ENCODE results near the gene MAP7.

DNA sequence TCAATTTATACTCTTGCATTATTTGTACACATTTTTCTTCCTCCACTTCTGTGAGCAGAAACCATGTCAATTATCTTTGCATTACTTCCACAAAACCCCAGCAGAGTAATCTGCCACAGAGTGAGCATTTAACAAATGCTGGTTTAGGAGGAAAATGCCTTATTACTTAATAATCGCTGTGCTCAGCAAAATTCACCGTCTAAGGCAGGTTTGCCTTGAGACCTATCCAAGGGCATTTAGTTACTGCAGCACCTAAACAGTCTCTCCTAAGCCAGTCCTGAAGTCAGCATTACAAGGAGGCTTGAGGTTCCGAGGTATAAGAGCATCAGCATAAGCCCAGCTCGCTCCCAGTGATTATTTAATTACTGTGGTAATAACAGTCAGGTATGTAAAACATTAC lies 28.3 kb downstream of the MAP7 start:
- TF ChIP-seq, protein P1, sequence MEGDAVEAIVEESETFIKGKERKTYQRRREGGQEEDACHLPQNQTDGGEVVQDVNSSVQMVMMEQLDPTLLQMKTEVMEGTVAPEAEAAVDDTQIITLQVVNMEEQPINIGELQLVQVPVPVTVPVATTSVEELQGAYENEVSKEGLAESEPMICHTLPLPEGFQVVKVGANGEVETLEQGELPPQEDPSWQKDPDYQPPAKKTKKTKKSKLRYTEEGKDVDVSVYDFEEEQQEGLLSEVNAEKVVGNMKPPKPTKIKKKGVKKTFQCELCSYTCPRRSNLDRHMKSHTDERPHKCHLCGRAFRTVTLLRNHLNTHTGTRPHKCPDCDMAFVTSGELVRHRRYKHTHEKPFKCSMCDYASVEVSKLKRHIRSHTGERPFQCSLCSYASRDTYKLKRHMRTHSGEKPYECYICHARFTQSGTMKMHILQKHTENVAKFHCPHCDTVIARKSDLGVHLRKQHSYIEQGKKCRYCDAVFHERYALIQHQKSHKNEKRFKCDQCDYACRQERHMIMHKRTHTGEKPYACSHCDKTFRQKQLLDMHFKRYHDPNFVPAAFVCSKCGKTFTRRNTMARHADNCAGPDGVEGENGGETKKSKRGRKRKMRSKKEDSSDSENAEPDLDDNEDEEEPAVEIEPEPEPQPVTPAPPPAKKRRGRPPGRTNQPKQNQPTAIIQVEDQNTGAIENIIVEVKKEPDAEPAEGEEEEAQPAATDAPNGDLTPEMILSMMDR (IDR thresholded peaks at IDR 0.05) = no peak
- TF ChIP-seq POLR2A (IDR thresholded peaks at IDR 0.05) = no peak

Data from Peyer's patch (tissue), 4 donors.